GM23338 (cell line): Measurements from ENCODE around the gene TSPAN13. TPM values are rescaled to one million over a fixed set of nuclear protein-coding genes. Genes with fewer than 3 reads are reported as not detected.

ENCODE experiments used
- ATAC-seq: fragments of 200-7000 bp; cut with Tn5 transposase; 3 replicates; pipeline ENCODE4 v1.9.1; 2020
- DNase-seq: peaks from one replicate; pipeline ENCODE4 v3.0.0-alpha.2; 2015; ENCODE audit warnings: low spot score
- H2AFZ ChIP-seq: fragments of 200-600 bp; sonication (generic); 2 replicates; pipeline ENCODE4 v1.8.0; 2016; ENCODE audit warnings: antibody characterized with exemption, mild to moderate bottlenecking, moderate library complexity
- H3F3A ChIP-seq: fragments of 200-600 bp; sonication (generic); replicated peaks from 2 replicates; pipeline ENCODE4 v1.8.0; 2017; ENCODE audit warnings: antibody characterized with exemption, mixed run types, low read depth
- H3K27ac ChIP-seq: fragments of 200-600 bp; sonication (generic); 2 replicates; pipeline ENCODE4 v1.6.1; 2016; ENCODE audit warnings: low read depth
- H3K27me3 ChIP-seq: fragments of 200-600 bp; sonication (generic); 2 replicates; pipeline ENCODE4 v1.8.0; 2016; ENCODE audit warnings: mild to moderate bottlenecking, mixed run types, moderate library complexity; ENCODE audit not compliant: insufficient read depth
- H3K36me3 ChIP-seq: fragments of 200-600 bp; sonication (generic); 2 replicates; pipeline ENCODE4 v1.8.0; 2016; ENCODE audit warnings: mild to moderate bottlenecking; ENCODE audit not compliant: insufficient read depth
- H3K4me1 ChIP-seq: fragments of 200-600 bp; sonication (generic); 2 replicates; pipeline ENCODE4 v1.8.0; 2016; ENCODE audit warnings: mild to moderate bottlenecking, moderate library complexity; ENCODE audit not compliant: insufficient read depth
- H3K4me2 ChIP-seq: fragments of 200-600 bp; sonication (generic); 2 replicates; pipeline ENCODE4 v1.7.1; 2017; ENCODE audit warnings: mixed run types
- H3K4me3 ChIP-seq: fragments of 200-600 bp; sonication (generic); 2 replicates; pipeline ENCODE4 v1.6.1; 2016; ENCODE audit warnings: mixed run types
- H3K79me2 ChIP-seq: fragments of 200-600 bp; sonication (generic); replicated peaks from 2 replicates; pipeline ENCODE4 v1.8.0; 2017; ENCODE audit warnings: mild to moderate bottlenecking; ENCODE audit not compliant: insufficient read depth
- H3K9me2 ChIP-seq: fragments of 200-600 bp; sonication (generic); 2 replicates; pipeline ENCODE4 v1.8.0; 2017; ENCODE audit not compliant: insufficient read depth
- H4K20me1 ChIP-seq: fragments of 200-600 bp; sonication (generic); replicated peaks from 2 replicates; pipeline ENCODE4 v1.8.0; 2017; ENCODE audit warnings: mild to moderate bottlenecking; ENCODE audit not compliant: insufficient read depth
- H3K27ac Mint-ChIP-seq: 2 replicates; pipeline ENCODE4 v1.8.0; 2020; ENCODE audit warnings: inconsistent platforms, mild to moderate bottlenecking, moderate library complexity, mixed read lengths
- H3K27me3 Mint-ChIP-seq: 3 replicates; pipeline ENCODE4 v1.8.0; 2022; ENCODE audit warnings: low read depth, mild to moderate bottlenecking, moderate library complexity, mixed read lengths, inconsistent platforms; ENCODE audit not compliant: insufficient read depth, poor library complexity
- H3K36me3 Mint-ChIP-seq: 3 replicates; pipeline ENCODE4 v1.8.0; 2021; ENCODE audit warnings: low read depth, mild to moderate bottlenecking, inconsistent platforms, moderate library complexity, mixed read lengths
- H3K4me1 Mint-ChIP-seq: 3 replicates; pipeline ENCODE4 v1.8.0; 2020; ENCODE audit warnings: mild to moderate bottlenecking, inconsistent platforms, mixed read lengths
- H3K4me3 Mint-ChIP-seq: 3 replicates; pipeline ENCODE4 v1.8.0; 2021; ENCODE audit warnings: moderate library complexity, mild to moderate bottlenecking, inconsistent platforms, mixed read lengths
- H3K9me3 Mint-ChIP-seq: 3 replicates; pipeline ENCODE4 v1.8.0; 2020; ENCODE audit warnings: moderate library complexity, mild to moderate bottlenecking, inconsistent platforms, mixed read lengths
- CREB1 ChIP-seq: fragments of 250-450 bp; sonication (Bioruptor Pico); IDR thresholded peaks from 2 replicates; pipeline ENCODE4 v1.5.0; 2020; ENCODE audit warnings: low read depth, mild to moderate bottlenecking, moderate library complexity
- CTCF ChIP-seq, 2 experiments: fragments of 200-600 bp in 1 of 2; sonication (generic) in 1 of 2; conservative IDR thresholded peaks; 2 replicates each; pipeline versions ENCODE4 v1.5.1 to v1.6.1; 2016 to 2017; ENCODE audit warnings: antibody characterized with exemption in 2 of 2, low read depth in 2 of 2, mild to moderate bottlenecking in 2 of 2, moderate library complexity in 1 of 2
- ETS1 ChIP-seq: IDR thresholded peaks from 2 replicates; pipeline ENCODE4 v1.6.1; 2016; ENCODE audit warnings: antibody characterized with exemption
- EZH2 ChIP-seq: fragments of 200-600 bp; sonication (generic); IDR thresholded peaks from one replicate; pipeline ENCODE4 v1.8.0; 2017; ENCODE audit warnings: antibody characterized with exemption, mild to moderate bottlenecking, low read depth; ENCODE audit not compliant: unreplicated experiment
- EZH2phosphoT487 ChIP-seq: fragments of 200-600 bp; sonication (generic); IDR thresholded peaks from one replicate; pipeline ENCODE4 v1.8.1; 2018; ENCODE audit warnings: antibody characterized with exemption; ENCODE audit not compliant: unreplicated experiment
- JUNB ChIP-seq: IDR thresholded peaks from one replicate; pipeline ENCODE4 v1.6.1; 2016; ENCODE audit warnings: antibody characterized with exemption; ENCODE audit not compliant: unreplicated experiment
- NANOG ChIP-seq: IDR thresholded peaks from 2 replicates; pipeline ENCODE4 v1.6.1; 2016; ENCODE audit warnings: antibody characterized with exemption, borderline replicate concordance
- POLR2AphosphoS5 ChIP-seq: IDR thresholded peaks from 2 replicates; pipeline ENCODE4 v1.6.1; 2016; ENCODE audit warnings: antibody characterized with exemption, low read depth
- REST ChIP-seq: IDR thresholded peaks from one replicate; pipeline ENCODE4 v1.6.1; 2018; ENCODE audit warnings: antibody characterized with exemption; ENCODE audit not compliant: unreplicated experiment
- STAT1 ChIP-seq: IDR thresholded peaks from one replicate; pipeline ENCODE4 v1.6.1; 2016; ENCODE audit warnings: antibody characterized with exemption; ENCODE audit not compliant: unreplicated experiment
- ZNF114 ChIP-seq: fragments of 250-450 bp; sonication (Bioruptor Pico); IDR thresholded peaks from 2 replicates; pipeline ENCODE4 v1.5.0; 2020; ENCODE audit warnings: mild to moderate bottlenecking, moderate library complexity
- ZNF331 ChIP-seq: fragments of 250-450 bp; sonication (Bioruptor Pico); IDR thresholded peaks from 2 replicates; pipeline ENCODE4 v1.5.0; 2020; ENCODE audit warnings: low read depth, mild to moderate bottlenecking, moderate library complexity
- ZNF462 ChIP-seq: fragments of 250-450 bp; sonication (Bioruptor Pico); IDR thresholded peaks from 2 replicates; pipeline ENCODE4 v1.5.0; 2020; ENCODE audit warnings: mild to moderate bottlenecking, moderate library complexity
- polyA plus RNA-seq: library from polyadenylated mRNA; unstranded; fragments of >200 nt; fragmentation: Nextera tagmentation; extraction: Ambion mirVana; gene quantifications from 2 replicates; pipeline ENCODE4 v1.2.1, GENCODE V29; 2016
- total RNA-seq: library from RNA; depleted of rRNA; stranded (reverse); fragments of >200 nt; shearing (Covaris generic); gene quantifications from 2 replicates; pipeline ENCODE4 v1.2.3, GENCODE V29; 2014

TSPAN13 gene
- total and polyA plus RNA-seq, 2 experiments from 2014 or later = 27.6 to 40.9 TPM

GRCh38 chr7:16785321-16785720 lies 31.8 kb downstream of the TSPAN13 start:
- no peaks in the 10 kb centered on the region for H3F3A ChIP-seq
- no peak overlapping the region for H3K4me3 Mint-ChIP-seq
- H3K27ac Mint-ChIP-seq = no peak overlapping the region

More at GRCh38 chr7:16785321-16785720, 31.8 kb downstream of the TSPAN13 start:
- no peaks in the 10 kb centered on the region for H3K36me3 ChIP-seq
- no peak overlapping the region for H3K4me2 ChIP-seq
- no peaks in the 10 kb centered on the region for H3K27me3 ChIP-seq
- H4K20me1 ChIP-seq = no peaks in the 10 kb centered on the region
- H3K27ac ChIP-seq = no peak overlapping the region
- Mint-ChIP-seq H3K36me3 (no peaks in the 10 kb centered on the region), H3K9me3 (no peaks in the 10 kb centered on the region), H3K27me3 (no peaks in the 10 kb centered on the region), H3K4me1 (no peaks in the 10 kb centered on the region; the same call in 2 of the 3 replicates)
- TF ChIP-seq ETS1 (no peak), REST (no peak), STAT1 (no peak), EZH2 (no peak), ZNF331 (CRISPR knock-in tag) (no peak), ZNF462 (CRISPR knock-in tag) (no peak), EZH2phosphoT487 (no peak), POLR2AphosphoS5 (no peak), CTCF (conservative IDR thresholded peaks at IDR 0.05; ENCODE audit: low read depth in 2 of 2) (no peak), ZNF114 (CRISPR knock-in tag) (no peak), NANOG (no peak), CREB1 (CRISPR knock-in tag) (no peak), JUNB (no peak)
- H3K4me3 ChIP-seq = no peak overlapping the region
- no peaks in the 10 kb centered on the region for H3K79me2 ChIP-seq
- H3K9me2 ChIP-seq = no peaks in the 10 kb centered on the region
- DNase-seq (no peak), ATAC-seq (no peak)
- H2AFZ ChIP-seq = no peak overlapping the region
- no peaks in the 10 kb centered on the region for H3K4me1 ChIP-seq
